Suppressor macrophage treated with lipopolysaccharide for 1 hour (primary cell): ENCODE results near the gene PCYT1B.
"Not testable (repeated sequence)": the region's sequence is repeated elsewhere in the genome, so short reads cannot be mapped to it uniquely, and the experiment has no call there.

Experiments
- DNase-seq, 3 donors: peaks; one replicate each; pipeline ENCODE4 v3.0.0-alpha.2; 2020 to 2022

PCYT1B gene

DNA sequence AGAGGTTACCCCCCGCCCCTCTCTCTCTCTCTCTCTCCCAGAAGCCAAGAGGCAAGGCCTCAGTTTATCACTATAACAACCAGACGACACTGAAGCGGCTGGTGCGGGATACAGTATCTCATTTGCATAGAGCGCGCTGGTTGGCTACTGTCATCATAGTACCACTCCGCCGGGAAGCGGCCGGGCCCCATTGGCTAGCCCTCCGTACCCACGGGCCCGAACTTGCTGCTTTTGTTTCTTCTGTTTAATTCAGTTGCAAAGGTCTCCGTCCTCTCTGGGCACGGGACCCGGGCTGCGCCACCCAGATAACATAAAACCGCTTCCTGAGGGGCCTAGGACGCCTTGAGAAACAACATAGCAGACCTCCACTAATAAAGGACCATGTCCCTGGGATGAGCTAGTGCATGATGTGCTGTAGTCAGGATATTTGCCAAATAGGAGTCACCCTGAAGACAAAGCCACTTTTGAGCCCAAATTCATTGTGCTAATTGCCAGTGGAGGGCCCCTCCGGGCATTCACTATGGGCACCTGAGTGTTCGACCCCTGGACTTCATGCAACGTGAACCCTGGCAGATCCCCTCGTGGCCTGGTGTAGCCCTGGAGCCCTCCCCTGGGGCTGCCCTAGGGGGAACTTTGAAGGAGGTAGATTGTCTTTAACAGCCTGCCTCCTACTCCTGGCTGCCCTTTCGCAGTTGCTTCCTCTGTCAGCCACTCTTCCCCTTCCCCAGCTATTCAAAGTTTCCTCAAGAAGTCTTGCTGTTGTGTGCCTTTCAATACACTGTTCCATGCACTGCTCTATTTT, at the start of gene PCYT1B:
Gene PCYT1B, minus strand, starts transcription at position 91 of the 802 bp plus-strand sequence. CDS start 242 bp downstream, outside the sequence.
- peak; percentile 29 to 56 (median 50) for DNase-seq

GRCh38 chrX:24696294-24696693, 49.1 kb upstream of the PCYT1B start:
- DNase-seq, result no peak

DNA sequence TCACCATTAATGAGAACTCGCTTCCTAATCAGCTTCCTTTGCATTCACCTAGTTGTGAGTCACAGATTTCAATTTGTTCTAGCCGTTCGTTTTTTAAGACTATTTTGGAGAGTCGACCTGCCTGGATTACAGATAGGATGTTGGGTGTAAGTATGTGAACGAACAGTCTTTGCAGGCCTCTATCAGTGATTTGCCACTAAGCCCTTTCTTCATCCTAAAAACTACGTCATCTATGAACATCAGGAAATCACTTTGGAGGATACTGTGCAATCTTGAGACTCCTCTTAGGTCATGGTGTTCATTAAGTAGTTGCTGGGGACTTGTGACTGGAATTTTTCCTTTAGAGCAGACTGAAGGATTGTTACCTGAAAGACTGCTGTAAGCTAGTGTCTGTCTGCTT, 47.7 kb upstream of the PCYT1B start:
- no peak for DNase-seq

DNA sequence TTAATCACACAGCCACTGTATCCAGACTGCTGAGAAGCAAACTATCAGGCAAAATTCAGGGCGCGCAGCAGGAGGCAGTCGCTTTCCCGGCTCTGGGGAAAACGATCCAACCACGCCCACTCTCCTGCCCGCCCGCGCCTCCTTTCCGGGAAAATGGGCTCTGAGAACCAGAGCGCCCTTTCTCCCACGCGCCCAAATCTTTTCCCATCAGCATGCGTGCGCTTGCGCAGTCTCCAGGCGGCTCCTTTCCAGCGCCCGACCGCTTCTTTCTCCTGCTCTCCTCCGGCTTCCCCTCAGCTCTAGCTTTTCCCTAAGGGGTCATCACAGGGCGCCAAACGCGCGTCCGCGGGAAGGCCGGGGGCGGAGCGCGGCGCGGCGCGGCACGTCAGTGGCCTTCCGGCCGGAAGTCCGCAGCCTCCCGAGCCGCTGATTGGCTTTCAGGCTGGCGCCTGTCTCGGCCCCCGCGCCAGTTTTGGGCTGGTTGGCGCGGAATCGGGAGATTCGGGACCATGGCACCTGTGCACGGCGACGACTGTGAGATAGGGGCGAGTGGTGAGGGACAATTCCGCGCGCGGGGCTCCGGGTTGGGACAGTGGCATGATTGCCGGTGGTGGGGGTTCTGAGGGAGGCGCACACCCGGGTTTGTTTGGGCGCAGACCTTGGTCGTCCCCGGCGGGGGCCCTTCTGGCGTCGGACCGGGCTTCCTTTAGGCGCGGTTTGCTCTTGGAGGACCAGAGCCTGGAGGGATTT, 46.5 kb upstream of the PCYT1B start, which contains the start of gene POLA1:
Gene POLA1, plus strand, starts transcription at position 466 of the 750 bp plus-strand sequence. Its CDS starts 44 bp downstream, at position 510.
- DNase-seq, result peak; percentile 94 to 95 (median 95)

DNA sequence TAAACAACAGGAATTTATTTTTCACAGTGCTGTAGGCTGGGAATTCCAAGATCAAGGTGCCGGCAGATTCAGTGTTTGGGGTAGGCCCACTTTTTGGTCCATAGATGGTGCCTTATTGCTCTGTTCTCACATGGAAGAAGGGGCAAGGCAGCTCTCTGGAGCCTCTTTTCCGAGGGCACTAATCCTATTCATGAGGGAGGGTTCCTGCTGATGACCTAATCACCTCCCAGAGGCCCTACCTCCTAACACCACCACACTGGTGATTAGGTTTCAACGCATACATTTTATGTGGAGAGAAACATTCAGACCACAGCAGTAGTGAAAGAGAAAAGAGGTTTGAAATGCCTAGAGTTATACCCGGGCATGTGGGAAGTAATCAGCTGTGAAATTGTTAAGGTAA, 45.2 kb upstream of the PCYT1B start:
- no peak for DNase-seq

- no peak for DNase-seq
Measured at GRCh38 chrX:24684048-24684447, 36.9 kb upstream of the PCYT1B start.

- peak; percentile 9 to 21 (median 14) for DNase-seq
Measured at GRCh38 chrX:24682739-24683432, 35.7 kb upstream of the PCYT1B start.

DNA sequence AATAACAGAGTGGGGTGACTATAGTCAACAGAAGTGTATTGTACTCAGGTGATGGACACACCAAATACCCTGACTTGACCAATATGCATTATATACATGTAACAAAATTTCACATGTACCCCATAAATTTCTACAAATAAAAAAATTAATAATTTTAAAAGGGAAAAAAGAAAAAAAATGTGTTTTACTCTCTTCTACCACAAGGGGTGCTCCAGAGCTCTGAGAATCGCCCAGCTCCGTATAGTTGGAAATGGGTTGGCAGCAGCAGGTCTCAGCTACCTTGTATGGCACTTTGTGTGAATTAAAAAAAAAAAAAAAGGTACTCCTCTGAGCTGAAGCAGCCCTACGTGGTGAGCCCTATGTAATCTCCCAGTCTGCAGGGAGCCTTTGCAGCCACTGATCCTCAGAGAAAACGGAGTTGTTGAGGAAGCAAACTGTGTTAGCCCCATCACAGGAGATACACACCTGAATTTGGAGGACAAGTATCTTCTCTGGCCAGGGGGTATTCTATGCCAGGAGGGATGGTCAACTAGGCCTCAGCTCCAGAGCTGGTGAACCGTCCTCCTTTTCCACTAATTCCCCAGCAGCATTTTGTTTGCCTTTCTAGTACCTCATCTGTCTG, 29.4 kb upstream of the PCYT1B start:
- DNase-seq, result peak in 2 of 3 donors; percentile 25 to 35

- no peak for DNase-seq
Measured at GRCh38 chrX:24673424-24673823, 26.3 kb upstream of the PCYT1B start.

DNA sequence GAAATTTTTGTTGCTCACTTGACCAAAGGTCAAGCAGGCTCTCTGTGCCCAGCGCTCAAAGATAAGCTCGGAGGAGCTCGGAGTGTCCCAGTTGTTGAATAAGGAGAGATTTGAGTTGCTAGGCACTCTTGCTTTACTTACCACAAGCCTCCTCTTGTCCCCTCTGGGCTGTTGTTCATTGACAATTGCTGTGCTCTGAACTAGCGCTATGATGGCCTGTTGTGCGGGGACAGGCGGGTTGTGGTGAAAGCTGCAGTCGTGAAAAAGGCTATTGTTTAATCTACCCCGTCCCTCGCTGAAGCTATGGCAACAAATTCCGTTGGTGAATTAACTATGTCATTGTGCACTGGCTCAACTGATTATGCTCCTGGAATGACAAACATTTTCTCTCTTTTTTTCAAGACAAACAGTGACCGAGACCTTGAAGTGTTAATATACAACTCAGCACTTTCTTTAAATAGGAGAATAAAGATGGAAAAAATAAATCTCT, 25.6 kb upstream of the PCYT1B start:
- no peak for DNase-seq

- no peak for DNase-seq
Measured at GRCh38 chrX:24668111-24668510, 21.0 kb upstream of the PCYT1B start.

GRCh38 chrX:24662352-24662751, 15.2 kb upstream of the PCYT1B start:
- DNase-seq, result no peak

- no peak for DNase-seq
Measured at GRCh38 chrX:24661292-24661691, 14.1 kb upstream of the PCYT1B start.

GRCh38 chrX:24659646-24660045, 12.5 kb upstream of the PCYT1B start:
- DNase-seq, result no peak

- DNase-seq, result no peak
Measured at GRCh38 chrX:24659106-24659505, 12.0 kb upstream of the PCYT1B start.

- no peak for DNase-seq
Measured at GRCh38 chrX:24658421-24658820, 11.3 kb upstream of the PCYT1B start.

DNA sequence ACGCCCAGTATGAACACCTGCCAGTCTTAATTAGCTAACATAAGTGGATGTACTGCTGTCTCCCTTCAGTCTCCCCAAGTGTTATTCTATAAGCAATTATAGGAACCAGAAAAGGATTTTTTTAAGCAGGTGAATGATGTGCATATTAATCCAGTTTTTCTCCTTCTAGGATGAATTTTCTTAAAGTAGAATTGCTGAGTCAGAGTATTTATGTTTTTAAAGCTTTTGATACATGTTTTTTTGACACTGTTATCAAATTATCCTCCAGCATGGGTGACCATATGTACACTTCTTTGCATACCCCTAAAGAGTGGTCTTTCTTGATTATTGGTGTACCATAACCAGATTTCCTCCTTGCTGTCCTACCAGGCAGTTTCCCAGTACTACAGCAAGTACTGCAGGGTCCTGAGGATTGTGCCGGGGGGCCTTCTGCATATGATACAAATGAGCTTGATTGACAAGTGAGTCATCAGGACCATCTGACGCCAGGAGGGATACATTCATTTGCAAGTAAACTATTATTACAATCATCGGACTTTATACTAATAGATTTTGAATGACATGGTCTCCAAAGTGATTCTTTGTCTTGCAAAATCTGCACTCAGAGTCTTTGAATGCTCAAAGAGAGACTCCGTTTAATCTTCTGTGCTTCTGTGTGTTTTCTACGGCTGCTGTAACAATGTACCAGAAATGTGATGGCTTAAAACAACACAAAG, 10.7 kb upstream of the PCYT1B start:
- DNase-seq, result no peak

- DNase-seq, result not testable (repeated sequence)
Measured at GRCh38 chrX:24655679-24656078, 8.5 kb upstream of the PCYT1B start.

DNA sequence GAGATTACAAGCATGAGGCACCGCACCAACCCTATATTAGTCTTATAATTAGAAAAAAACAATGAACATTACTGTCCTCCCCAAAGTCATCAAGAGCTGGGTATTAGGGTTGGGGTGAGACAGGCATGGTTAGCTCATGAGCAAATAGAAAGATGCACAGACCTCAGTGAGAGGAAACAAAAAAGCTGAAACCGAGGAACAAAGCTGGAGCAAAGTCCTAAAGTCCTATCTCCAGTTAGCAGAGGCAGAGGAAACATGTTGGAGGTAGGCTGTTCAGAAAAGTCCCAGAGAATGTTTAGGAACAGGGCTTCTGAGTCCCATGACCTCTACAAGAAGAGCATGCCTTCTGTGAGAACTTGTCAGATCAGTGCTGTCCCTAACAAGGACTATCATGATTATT, 4.6 kb upstream of the PCYT1B start:
- DNase-seq, result no peak

GRCh38 chrX:24648495-24648894, 1.3 kb upstream of the PCYT1B start:
- no peak for DNase-seq

DNA sequence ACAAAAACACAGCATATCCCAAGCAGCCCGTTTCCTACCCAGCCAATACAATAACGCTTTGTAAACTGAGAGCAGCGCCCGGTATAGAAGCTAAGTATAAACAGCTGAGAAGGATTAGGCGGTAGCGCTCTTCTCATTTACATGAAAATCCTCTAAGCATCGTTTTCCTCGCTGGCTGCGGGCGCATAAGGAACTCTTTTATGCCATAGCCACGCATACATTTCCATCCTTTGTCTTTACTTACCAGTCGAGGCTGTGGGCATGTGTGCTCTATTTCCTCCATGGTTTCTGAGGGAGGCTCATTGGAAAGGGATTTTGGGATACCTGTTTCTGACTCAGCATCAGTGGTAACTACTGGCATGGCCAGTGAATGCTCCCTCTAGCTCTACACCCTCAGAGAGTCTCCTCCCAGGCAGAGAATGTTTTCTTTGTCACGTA, 383 bp downstream of the PCYT1B start:
- no peak for DNase-seq

DNA sequence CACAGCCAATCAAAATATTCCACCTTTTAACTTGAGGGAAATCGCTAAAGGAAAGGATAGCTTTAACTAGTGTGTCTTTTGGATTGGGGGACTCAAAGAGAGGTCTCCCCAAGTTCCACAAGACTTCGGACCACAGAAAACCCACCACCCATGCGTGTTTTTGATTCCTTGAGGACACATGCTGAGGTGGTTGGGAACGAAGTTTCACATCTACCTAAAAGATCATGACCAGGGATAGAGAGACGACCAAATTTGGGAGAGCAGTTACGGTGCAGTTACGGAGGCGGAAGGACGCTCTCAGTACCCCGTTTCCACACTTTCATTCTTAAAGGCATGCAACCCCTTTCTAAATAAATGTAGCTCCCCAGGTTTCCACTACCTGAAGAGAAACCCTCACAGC, 1.1 kb downstream of the PCYT1B start:
- no peak for DNase-seq
